Sigmoid colon (tissue), 7 donors: ENCODE measurements around the gene MSH5. TPM values are rescaled to one million over a fixed set of nuclear protein-coding genes. Genes with fewer than 3 reads are reported as not detected.

Experiments used
- DNase-seq: peaks from one replicate; pipeline ENCODE4 v3.0.0-alpha.2; 2019
- H3K27ac ChIP-seq, 4 donors: fragments of 200-600 bp; sonication (generic); one replicate each; pipeline ENCODE4 v1.5.1; 2016 to 2019; ENCODE audit warnings: mild to moderate bottlenecking in 1 of 4
- H3K27me3 ChIP-seq, 3 donors: fragments of 200-600 bp; sonication (generic); one replicate each; pipeline ENCODE4 v1.5.1; 2019; ENCODE audit warnings: mild to moderate bottlenecking in 1 of 3
- H3K36me3 ChIP-seq, 4 donors: fragments of 200-600 bp; sonication (generic); one replicate each; pipeline ENCODE4 v1.5.1; 2016 to 2019
- H3K4me1 ChIP-seq, 4 donors: fragments of 200-600 bp; sonication (generic); one replicate each; pipeline ENCODE4 v1.5.1; 2017 to 2019
- H3K4me3 ChIP-seq, 4 donors: fragments of 200-600 bp; sonication (generic); one replicate each; pipeline ENCODE4 v1.5.1; 2017 to 2019; ENCODE audit warnings: mild to moderate bottlenecking in 2 of 4, moderate library complexity in 1 of 4
- H3K9me3 ChIP-seq, 4 donors: fragments of 200-600 bp in 3 of 4; sonication (generic) in 3 of 4; one replicate each; pipeline versions ENCODE4 v1.5.1 to v1.6.1; 2013 to 2019
- CTCF ChIP-seq, 4 experiments: fragments of 450-650 bp in 3 of 4; fragments of 200-600 bp in 1 of 4; IDR thresholded peaks; one replicate each; pipeline ENCODE4 v1.5.1; 2016 to 2019; ENCODE audit warnings: antibody characterized with exemption in 4 of 4, mild to moderate bottlenecking in 3 of 4, moderate library complexity in 2 of 4
- EP300 ChIP-seq, 4 donors: sonication (generic); formaldehyde crosslinking; IDR thresholded peaks; one replicate each; pipeline ENCODE4 v1.6.1; 2017; ENCODE audit warnings: antibody characterized with exemption in 4 of 4
- POLR2A ChIP-seq, 2 donors: fragments of 450-650 bp; IDR thresholded peaks; one replicate each; pipeline ENCODE4 v1.6.1; 2016; ENCODE audit warnings: antibody characterized with exemption in 2 of 2, mild to moderate bottlenecking in 2 of 2, moderate library complexity in 2 of 2
- POLR2AphosphoS5 ChIP-seq, 4 donors: sonication (generic); formaldehyde crosslinking; IDR thresholded peaks; one replicate each; pipeline ENCODE4 v1.6.1; 2017; ENCODE audit warnings: antibody characterized with exemption in 4 of 4
- WGBS, 2 donors: extraction: QIAGEN DNeasy Blood & Tissue Kit; methylation state at CpG; one replicate each; pipeline ENCODE4 v1.1.7; 2013; 5-methylcytosine and 5-hydroxymethylcytosine counted together
- intact Hi-C: fragments of 100-400 bp; cut with DNase I; formaldehyde crosslinking; loops from one replicate; pipeline ENCODE4 v1.15.1; 2023
- polyA plus RNA-seq, 3 donors: library from polyadenylated mRNA; stranded (reverse); fragments of 200-250 nt; gene quantifications; one replicate each; pipeline ENCODE4 v1.2.3, GENCODE V29; 2013
- total RNA-seq, 4 donors: library from RNA; depleted of rRNA; stranded (reverse); fragments of >200 nt; gene quantifications; one replicate each; pipeline ENCODE4 v1.1.0, GENCODE V29; 2016
- donor health status: healthy with polysubstance abuse.
- donor health status: Bipolar disorder and iron deficiency.
- donor health status: healthy.

MSH5 gene
- total and polyA plus RNA-seq, 7 donors = 1.6 to 23.5 (median 5.7) TPM; not detected in 1

- peaks cover 0 to 14% (median 3%) of the 10 kb centered on the region in 3 donors for H3K27me3 ChIP-seq
- H3K9me3 ChIP-seq = no peaks in the 10 kb centered on the region
- intact Hi-C loops = no loop called here
- no peaks in the 10 kb centered on the region for H3K36me3 ChIP-seq
- H3K4me1 ChIP-seq = peaks cover 0 to 10% (median 7%) of the 10 kb centered on the region in 4 donors
- no peak overlapping the region for H3K27ac ChIP-seq
- no peak overlapping the region for H3K4me3 ChIP-seq
- 79 to 81% methylated on average over 4 of the region's 4 CpGs for WGBS, 2 donors
- no peak for TF ChIP-seq EP300 (IDR thresholded peaks at IDR 0.05)
- no peak for TF ChIP-seq CTCF (IDR thresholded peaks at IDR 0.05)
- TF ChIP-seq POLR2A (IDR thresholded peaks at IDR 0.05) = no peak
- TF ChIP-seq POLR2AphosphoS5 (IDR thresholded peaks at IDR 0.05) = no peak
- no peak for DNase-seq
These were observed 24.4 kb downstream of the MSH5 start for GRCh38 chr6:31764198-31764597.

- WGBS, 2 donors = 84 to 89% methylated on average over 9 of the region's 9 CpGs
- intact Hi-C loops = no loop called here
These were observed 25.7 kb downstream of the MSH5 start for GRCh38 chr6:31765559-31765909.

GRCh38 chr6:31765910-31766794 lies 26.3 kb downstream of the MSH5 start:
- intact Hi-C loops = no loop called here
- WGBS, 2 donors = 54 to 58% methylated on average over 42 of the region's 42 CpGs

More at GRCh38 chr6:31765559-31765909, 25.7 kb downstream of the MSH5 start:
- Histone ChIP-seq H3K27me3 (peaks cover 0 to 14% (median 3%) of the 10 kb centered on the region in 3 donors), H3K27ac (no peak overlapping the region), H3K36me3 (no peaks in the 10 kb centered on the region), H3K4me3 (no peak overlapping the region), H3K9me3 (no peaks in the 10 kb centered on the region), H3K4me1 (peaks cover 0 to 10% (median 7%) of the 10 kb centered on the region in 4 donors)
- DNase-seq = no peak
- TF ChIP-seq CTCF (IDR thresholded peaks at IDR 0.05) = no peak
- no peak for TF ChIP-seq POLR2AphosphoS5 (IDR thresholded peaks at IDR 0.05)
- no peak for TF ChIP-seq EP300 (IDR thresholded peaks at IDR 0.05)
- TF ChIP-seq POLR2A (IDR thresholded peaks at IDR 0.05) = no peak

GRCh38 chr6:31767096-31767645 lies 27.4 kb downstream of the MSH5 start:
- no peak overlapping the region for H3K4me3 ChIP-seq
- H3K9me3 ChIP-seq = no peaks in the 10 kb centered on the region
- H3K4me1 ChIP-seq = peaks cover 0 to 10% (median 7%) of the 10 kb centered on the region in 4 donors
- no peaks in the 10 kb centered on the region for H3K36me3 ChIP-seq
- intact Hi-C loops = no loop called here
- WGBS, 2 donors = 83 to 84% methylated on average over 6 of the region's 6 CpGs
- peaks cover 0 to 14% (median 3%) of the 10 kb centered on the region in 3 donors for H3K27me3 ChIP-seq
- TF ChIP-seq POLR2A (IDR thresholded peaks at IDR 0.05) (no peak), EP300 (IDR thresholded peaks at IDR 0.05) (no peak), CTCF (IDR thresholded peaks at IDR 0.05) (no peak), POLR2AphosphoS5 (IDR thresholded peaks at IDR 0.05) (no peak)
- H3K27ac ChIP-seq = no peak overlapping the region
- DNase-seq = no peak

More at GRCh38 chr6:31765910-31766794, 26.3 kb downstream of the MSH5 start:
- no peak overlapping the region for H3K27ac ChIP-seq
- H3K27me3 ChIP-seq = peaks cover 0 to 14% (median 3%) of the 10 kb centered on the region in 3 donors
- H3K9me3 ChIP-seq = no peaks in the 10 kb centered on the region
- H3K36me3 ChIP-seq = no peaks in the 10 kb centered on the region
- peaks cover 0 to 10% (median 7%) of the 10 kb centered on the region in 4 donors for H3K4me1 ChIP-seq
- H3K4me3 ChIP-seq = peak overlapping the region in 3 of 4 donors; percentile 11 to 32 (median 26)
- TF ChIP-seq CTCF (IDR thresholded peaks at IDR 0.05) (peak in 1 of 4 experiments; percentile 7), POLR2A (IDR thresholded peaks at IDR 0.05) (no peak), EP300 (IDR thresholded peaks at IDR 0.05) (no peak)
- DNase-seq = no peak
